Neutrophil (primary cell): ENCODE data around the gene NXF2B.
"Not testable (repeated sequence)": the region's sequence is repeated elsewhere in the genome, so short reads cannot be mapped to it uniquely, and the experiment has no call there.

Experiments used
- H3K27ac ChIP-seq: fragments of 200-600 bp; sonication (generic); 2 replicates; pipeline ENCODE4 v1.5.1; 2016; ENCODE audit warnings: mild to moderate bottlenecking, moderate library complexity
- H3K27me3 ChIP-seq: fragments of 200-600 bp; sonication (generic); 2 replicates; pipeline ENCODE4 v1.6.0; 2016; ENCODE audit warnings: mild to moderate bottlenecking
- H3K36me3 ChIP-seq: fragments of 200-600 bp; sonication (generic); 2 replicates; pipeline ENCODE4 v1.5.1; 2017
- H3K4me1 ChIP-seq, 2 experiments: fragments of 200-600 bp in 1 of 2; sonication (generic) in 1 of 2; 1 replicate in 1 of 2; 2 replicates in 1 of 2; pipeline versions ENCODE4 v1.5.1 to v1.6.1; 2013 to 2016; ENCODE audit warnings: low read depth in 1 of 2, low read length in 1 of 2, mild to moderate bottlenecking in 1 of 2, moderate library complexity in 1 of 2; ENCODE audit not compliant: control insufficient read depth in 1 of 2, insufficient read depth in 1 of 2
- H3K4me3 ChIP-seq, 2 experiments: fragments of 200-600 bp in 1 of 2; sonication (generic) in 1 of 2; 1 replicate in 1 of 2; 2 replicates in 1 of 2; pipeline ENCODE4 v1.5.1; 2013 to 2016; ENCODE audit warnings: low read depth in 1 of 2, low read length in 1 of 2, mild to moderate bottlenecking in 1 of 2, moderate library complexity in 1 of 2
- H3K9me3 ChIP-seq: fragments of 200-600 bp; sonication (generic); 2 replicates; pipeline ENCODE4 v1.5.1; 2016
- TF ChIP-seq, protein P1 (sequence below): fragments of 200-600 bp; sonication (generic); IDR thresholded peaks from 2 replicates; pipeline ENCODE4 v1.5.1; 2016; ENCODE audit warnings: antibody characterized with exemption

Gene NXF2B, protein sequence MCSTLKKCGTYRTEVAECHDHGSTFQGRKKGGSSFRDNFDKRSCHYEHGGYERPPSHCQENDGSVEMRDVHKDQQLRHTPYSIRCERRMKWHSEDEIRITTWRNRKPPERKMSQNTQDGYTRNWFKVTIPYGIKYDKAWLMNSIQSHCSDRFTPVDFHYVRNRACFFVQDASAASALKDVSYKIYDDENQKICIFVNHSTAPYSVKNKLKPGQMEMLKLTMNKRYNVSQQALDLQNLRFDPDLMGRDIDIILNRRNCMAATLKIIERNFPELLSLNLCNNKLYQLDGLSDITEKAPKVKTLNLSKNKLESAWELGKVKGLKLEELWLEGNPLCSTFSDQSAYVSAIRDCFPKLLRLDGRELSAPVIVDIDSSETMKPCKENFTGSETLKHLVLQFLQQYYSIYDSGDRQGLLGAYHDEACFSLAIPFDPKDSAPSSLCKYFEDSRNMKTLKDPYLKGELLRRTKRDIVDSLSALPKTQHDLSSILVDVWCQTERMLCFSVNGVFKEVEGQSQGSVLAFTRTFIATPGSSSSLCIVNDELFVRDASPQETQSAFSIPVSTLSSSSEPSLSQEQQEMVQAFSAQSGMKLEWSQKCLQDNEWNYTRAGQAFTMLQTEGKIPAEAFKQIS

DNA sequence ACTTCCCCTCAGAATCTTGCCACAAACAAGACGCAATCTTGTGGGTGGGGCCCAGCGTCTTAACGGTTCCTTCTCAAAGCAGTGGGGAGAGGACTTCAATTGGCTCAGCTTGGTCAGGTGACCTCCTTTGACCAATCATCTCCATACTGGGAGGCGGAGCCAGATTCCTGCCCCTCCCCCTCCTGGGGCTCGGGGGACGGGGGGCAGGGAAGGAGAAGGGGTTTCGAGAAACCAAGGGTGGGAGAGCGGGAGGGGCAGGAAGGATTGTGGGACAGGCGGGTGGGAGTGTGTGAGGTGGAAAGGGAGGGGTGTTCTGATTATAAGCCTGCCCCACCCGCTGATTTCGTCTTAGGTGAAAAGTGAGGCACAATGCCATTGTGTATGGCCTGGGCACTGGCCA is at the start of gene NXF2B:
TSS of gene NXF2B (minus strand) at position 101 of the 400 bp plus-strand sequence. CDS start 59,972 bp downstream, outside the sequence.
- H3K27ac ChIP-seq, H3K36me3 ChIP-seq, H3K27me3 ChIP-seq, H3K4me3 ChIP-seq, H3K9me3 ChIP-seq, H3K4me1 ChIP-seq: not testable (repeated sequence)

DNA sequence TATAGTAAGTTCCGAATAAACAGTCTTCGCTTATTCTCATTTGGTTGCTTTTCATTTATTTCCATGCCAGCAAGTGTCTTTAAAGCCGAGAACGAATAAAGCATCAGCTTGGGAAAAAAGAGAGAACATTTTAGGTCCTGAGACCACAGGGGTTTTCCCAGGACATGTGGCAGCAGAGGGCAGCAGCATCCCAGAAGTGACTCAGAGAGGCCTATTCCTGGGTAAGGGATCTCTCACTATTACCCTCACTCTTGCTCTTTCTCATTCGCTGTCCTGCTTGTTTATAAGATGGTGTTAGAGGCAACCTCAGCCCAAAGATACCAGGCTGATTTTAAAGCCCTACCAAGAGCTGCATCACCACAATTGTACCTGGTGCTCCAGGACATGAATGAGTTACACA is 39.0 kb upstream of the NXF2B start:
- not testable (repeated sequence) for H3K36me3 ChIP-seq, H3K9me3 ChIP-seq, H3K27me3 ChIP-seq, H3K4me1 ChIP-seq, H3K27ac ChIP-seq, H3K4me3 ChIP-seq

DNA sequence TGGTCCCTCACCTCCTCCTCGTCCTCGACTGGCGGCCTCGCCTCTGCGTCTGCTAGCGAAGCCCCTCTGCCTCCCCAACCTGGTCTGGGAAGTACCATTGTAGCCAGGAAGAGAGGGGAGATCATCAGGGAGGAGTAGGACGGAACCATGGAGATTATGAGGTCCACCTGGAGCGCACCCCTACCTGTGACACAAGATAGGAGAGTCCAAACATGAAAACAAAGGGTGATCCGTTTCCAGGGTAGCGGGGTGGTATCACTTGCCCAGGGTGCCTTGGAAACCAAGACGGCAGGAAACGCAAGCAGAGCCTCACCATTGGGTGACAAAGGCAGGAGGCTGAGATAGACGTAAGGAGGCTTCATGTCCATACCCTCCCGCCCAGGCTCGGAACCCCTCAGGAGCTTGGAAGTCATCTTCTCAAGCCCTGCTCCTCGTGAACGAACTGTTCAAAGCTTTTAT is 32.0 kb upstream of the NXF2B start, which contains the start of gene TCP11X2:
TSS of gene TCP11X2 (minus strand) at position 51 of the 459 bp plus-strand sequence.
- H3K36me3 ChIP-seq, H3K4me3 ChIP-seq, H3K27me3 ChIP-seq, H3K27ac ChIP-seq, H3K9me3 ChIP-seq, H3K4me1 ChIP-seq: not testable (repeated sequence)

DNA sequence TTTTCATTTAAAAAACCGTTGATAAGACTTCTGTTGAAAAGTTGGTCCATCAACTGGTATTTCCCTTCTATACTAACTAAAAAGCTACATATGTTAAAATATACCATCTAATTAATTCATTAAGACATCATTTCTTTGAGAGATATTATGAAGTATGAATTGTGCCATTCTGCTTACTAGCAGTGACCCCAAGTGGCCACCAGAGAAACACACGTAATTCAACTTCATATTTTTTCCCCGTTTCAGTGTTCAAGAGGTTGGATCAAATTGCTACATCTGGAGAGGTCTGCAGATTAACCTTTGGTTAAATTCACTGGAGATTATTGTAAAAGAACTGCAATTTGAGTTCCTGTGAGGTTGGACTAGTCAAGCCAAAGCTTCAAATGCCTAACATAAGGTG is 30.4 kb upstream of the NXF2B start:
- H3K4me1 ChIP-seq, H3K27ac ChIP-seq, H3K27me3 ChIP-seq, H3K36me3 ChIP-seq, H3K9me3 ChIP-seq, H3K4me3 ChIP-seq: not testable (repeated sequence)

DNA sequence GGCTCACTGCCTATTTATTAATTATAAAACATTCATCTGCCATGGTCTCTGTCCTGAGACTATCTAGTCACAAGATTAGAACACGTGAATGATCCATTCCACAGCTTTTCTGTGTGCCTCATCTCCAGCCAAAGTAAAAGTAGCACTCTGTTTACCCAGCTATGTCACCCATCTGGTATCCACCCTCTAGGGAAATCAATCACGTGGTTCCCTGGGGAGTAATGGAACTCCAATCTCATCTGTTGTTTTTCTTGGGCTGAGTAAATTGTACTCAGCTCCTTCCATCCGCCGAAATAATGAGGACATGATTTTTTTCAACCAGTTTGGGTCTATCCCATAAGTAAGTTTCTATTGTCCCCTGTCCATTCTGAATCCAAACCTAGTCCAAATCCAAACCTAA is 18.8 kb upstream of the NXF2B start:
- H3K27ac ChIP-seq, H3K36me3 ChIP-seq, H3K4me1 ChIP-seq, H3K9me3 ChIP-seq, H3K4me3 ChIP-seq, H3K27me3 ChIP-seq: not testable (repeated sequence)

DNA sequence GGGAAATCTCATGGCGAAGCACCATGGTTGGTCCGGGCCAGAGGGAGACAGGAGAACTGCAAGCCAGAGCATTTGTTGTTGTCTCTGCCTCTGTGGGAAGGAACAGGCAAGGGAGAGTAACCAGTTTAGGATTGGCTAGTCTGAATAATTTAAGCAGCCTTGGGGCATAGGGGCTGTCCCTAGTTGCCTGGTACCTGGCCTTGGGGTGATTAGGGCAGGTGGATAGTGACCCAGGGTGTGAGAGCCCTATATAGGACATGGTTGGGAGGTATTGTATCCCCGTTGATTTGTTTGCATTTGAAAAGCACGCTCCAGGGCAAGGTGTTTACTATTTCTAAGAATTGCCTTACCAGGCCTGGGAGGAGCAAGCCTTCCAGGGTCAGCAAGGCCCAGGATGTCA is 25.3 kb downstream of the NXF2B start:
- not testable (repeated sequence) for H3K36me3 ChIP-seq, H3K27me3 ChIP-seq, H3K4me1 ChIP-seq, H3K27ac ChIP-seq, H3K4me3 ChIP-seq, H3K9me3 ChIP-seq

DNA sequence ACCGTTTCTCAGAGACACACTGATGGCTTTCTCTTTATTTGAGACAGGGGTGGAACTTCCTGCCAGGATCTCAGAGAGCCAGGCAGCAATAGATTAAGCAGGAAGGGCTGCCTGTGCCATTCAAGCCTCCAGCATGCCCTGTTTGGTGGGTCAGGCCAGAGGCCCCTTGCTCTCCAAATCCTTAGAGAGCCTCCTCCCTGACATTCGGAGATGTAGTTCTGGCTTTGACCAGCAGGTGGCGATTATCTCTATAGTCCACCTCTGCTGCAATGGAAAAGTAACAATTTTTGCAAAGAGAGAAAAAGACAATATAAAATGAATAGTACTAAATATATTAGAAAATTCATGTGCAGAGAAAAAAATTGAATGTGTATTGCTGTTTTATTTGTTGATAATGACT is 93.9 kb downstream of the NXF2B start:
- H3K27me3 ChIP-seq: no peaks in the 10 kb centered on the region
- TF ChIP-seq, protein P1, sequence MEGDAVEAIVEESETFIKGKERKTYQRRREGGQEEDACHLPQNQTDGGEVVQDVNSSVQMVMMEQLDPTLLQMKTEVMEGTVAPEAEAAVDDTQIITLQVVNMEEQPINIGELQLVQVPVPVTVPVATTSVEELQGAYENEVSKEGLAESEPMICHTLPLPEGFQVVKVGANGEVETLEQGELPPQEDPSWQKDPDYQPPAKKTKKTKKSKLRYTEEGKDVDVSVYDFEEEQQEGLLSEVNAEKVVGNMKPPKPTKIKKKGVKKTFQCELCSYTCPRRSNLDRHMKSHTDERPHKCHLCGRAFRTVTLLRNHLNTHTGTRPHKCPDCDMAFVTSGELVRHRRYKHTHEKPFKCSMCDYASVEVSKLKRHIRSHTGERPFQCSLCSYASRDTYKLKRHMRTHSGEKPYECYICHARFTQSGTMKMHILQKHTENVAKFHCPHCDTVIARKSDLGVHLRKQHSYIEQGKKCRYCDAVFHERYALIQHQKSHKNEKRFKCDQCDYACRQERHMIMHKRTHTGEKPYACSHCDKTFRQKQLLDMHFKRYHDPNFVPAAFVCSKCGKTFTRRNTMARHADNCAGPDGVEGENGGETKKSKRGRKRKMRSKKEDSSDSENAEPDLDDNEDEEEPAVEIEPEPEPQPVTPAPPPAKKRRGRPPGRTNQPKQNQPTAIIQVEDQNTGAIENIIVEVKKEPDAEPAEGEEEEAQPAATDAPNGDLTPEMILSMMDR: peak; percentile 74
- no peak overlapping the region for H3K27ac ChIP-seq
- no peaks in the 10 kb centered on the region for H3K4me1 ChIP-seq
- H3K36me3 ChIP-seq: no peaks in the 10 kb centered on the region
- no peaks in the 10 kb centered on the region for H3K9me3 ChIP-seq
- no peak overlapping the region for H3K4me3 ChIP-seq

DNA sequence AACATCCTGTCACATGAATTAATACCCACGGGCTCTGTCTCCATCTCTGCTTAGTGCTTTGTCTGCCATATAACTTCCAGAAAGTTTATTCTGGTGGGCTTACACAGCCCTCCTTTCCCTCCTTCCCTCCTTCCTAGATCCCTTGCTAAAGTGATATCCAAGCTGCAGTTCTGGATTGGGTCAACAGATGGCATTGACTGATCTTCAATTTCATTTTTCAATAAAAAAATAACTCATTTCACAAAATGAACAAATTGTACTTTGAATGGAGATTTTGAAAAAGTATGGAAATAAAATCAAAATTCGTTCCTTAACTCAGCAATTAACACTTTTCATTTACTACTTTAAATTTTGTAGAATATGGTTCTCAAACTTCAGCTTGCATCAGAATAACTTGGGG is 97.9 kb downstream of the NXF2B start:
- Histone ChIP-seq H3K9me3 (no peaks in the 10 kb centered on the region), H3K4me3 (no peak overlapping the region), H3K27me3 (no peaks in the 10 kb centered on the region), H3K27ac (no peak overlapping the region), H3K36me3 (no peaks in the 10 kb centered on the region), H3K4me1 (no peaks in the 10 kb centered on the region)
- TF ChIP-seq, protein P1: no peak
